Activated CD4-positive, alpha-beta T cell treated with anti-CD3 and anti-CD28 coated beads, Interleukin-2, amount 50 U/mL, for 48 hours (primary cell): ENCODE data around the gene CDC25B.
A peak's percentile ranks its signal among the peaks of the same experiment; 100 is the strongest.

ENCODE experiments used
- DNase-seq, 2 experiments: peaks; one replicate each; pipeline ENCODE4 v3.0.0-alpha.2; 2020

CDC25B gene

DNA sequence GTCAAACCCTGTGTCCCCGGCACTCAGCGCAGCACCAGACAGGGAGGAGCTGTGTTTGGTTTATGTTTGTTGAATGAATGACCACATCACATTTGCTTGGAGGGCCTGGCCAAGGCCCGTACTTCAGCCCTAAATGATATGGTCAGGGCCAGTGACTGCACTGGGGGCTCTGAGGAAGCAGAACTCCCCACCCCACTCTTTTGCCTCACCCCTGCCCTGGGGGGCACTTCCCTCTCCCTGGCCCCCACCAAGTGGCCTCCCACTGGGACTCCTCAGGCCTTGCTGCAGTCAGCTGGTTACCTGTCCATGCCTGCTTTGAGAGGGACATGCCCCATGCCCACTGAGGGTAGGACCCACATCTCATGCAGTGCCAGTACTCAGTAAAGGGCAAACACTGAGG, 31.5 kb upstream of the CDC25B start:
- DNase-seq, result no peak

DNA sequence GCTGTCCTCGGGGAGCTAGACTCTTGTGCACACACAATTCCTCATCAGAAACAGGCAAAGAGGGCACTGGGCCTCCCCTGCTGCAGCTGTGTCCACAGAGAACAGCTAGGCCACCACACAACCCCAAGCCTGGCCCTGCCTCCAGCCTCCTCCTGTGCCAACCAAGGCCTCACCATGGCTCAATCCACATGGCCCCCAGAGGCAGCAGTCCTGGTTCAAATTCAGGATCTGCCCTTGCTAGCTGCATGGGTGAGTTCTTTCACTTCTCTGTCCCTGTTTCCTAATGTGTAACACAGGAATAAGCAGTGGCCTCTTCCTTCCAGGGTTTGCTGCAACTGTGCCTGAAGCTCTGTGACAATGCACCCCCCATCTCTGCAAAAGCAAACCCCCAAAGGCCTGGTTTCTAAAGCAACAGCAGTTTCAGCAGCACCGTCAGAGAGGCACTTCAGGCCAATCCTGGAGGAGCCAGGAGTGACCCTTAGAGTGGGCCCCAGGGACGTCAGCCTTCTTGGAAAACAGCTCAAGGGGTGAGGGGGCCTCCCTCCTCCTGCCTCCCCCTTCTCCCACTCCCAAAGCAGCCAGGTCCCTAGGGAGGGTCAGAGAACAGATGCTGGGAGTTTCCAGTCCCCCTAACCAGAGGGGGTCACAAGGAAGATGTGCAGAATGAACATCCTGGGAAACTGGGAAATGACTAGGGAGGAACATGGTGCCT, 30.8 kb upstream of the CDC25B start:
- no peak for DNase-seq

- no peak for DNase-seq
Observed at GRCh38 chr20:3766422-3767109, 29.5 kb upstream of the CDC25B start.

GRCh38 chr20:3767110-3767426, 29.0 kb upstream of the CDC25B start:
- peak in 1 of 2 experiments; percentile 35 for DNase-seq

- peak; percentile 98 for DNase-seq
Observed at GRCh38 chr20:3767427-3768341, 28.4 kb upstream of the CDC25B start, which contains the start of gene ADISSP. Gene ADISSP, minus strand, starts transcription at chr20:3767753. Its CDS starts 7,653 bp downstream, at chr20:3760100.

- peak; percentile 78 to 82 for DNase-seq
Observed at GRCh38 chr20:3768342-3769130, 27.6 kb upstream of the CDC25B start.

- no peak for DNase-seq
Observed at GRCh38 chr20:3771552-3772058, 24.5 kb upstream of the CDC25B start.

GRCh38 chr20:3775457-3776108, 20.5 kb upstream of the CDC25B start:
- no peak for DNase-seq

DNA sequence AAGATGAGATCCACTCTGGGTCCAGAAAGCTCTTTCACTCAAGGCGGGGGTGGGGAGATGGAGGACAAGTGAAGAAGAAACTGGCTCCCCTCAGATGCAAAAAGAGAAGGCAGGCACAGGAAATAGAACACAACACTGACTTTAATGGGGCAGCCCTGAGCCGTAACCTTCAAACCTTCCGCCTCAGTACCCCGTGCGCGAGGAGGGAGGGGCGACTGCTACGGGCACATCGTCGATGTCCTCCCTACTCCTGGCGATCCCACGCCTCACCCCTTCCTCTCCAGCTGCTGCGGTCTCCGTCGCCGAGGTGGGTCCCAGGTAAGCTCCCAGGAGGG, 18.8 kb upstream of the CDC25B start:
- DNase-seq, result no peak

DNA sequence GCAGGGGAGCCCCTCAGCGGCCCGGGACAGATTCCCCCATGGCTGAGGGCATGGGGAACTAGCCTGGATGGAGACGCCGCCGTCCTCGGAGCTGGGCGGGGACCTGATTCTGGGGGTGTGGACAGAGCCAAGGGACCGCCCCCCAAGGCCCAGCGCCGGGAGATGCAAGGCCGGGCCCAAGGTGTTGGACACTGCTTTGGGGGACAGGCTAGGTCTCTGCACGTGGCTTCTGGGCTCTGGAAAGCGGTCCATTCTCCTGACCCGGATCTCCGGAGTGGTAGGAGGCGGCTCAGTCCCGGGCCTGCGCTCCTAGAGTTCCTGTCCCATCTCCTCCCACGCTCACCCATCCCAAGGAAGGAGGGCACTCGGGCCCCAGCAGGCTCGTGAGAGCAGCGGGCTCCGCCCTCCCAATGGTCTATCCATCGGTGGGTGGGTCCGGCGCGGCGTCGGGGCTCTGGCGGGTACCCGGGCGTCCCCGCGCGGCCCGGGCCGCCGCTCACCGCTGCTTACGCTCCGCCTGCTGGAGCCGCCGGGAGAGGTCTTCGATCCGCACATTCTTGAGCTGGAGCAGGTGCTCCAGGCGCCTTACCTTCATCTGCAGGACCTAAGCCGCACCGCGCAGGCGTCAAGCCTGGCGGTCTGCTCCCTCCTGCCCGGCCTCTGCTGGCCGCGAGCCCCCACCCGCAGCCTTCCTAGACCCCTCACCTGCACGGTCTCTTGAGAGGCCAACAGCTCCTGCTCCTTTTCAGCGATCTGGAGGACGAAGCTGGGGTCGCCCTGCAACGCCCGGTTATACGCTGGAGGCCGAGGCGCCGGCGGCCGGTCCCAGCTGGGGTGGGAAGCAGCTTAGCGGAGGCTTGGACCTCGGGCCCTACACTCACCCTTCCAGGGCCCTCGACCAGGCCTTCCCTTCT, 18.1 kb upstream of the CDC25B start:
- DNase-seq, result peak; percentile 64 to 71

GRCh38 chr20:3778976-3779375, 17.1 kb upstream of the CDC25B start:
- no peak for DNase-seq

DNA sequence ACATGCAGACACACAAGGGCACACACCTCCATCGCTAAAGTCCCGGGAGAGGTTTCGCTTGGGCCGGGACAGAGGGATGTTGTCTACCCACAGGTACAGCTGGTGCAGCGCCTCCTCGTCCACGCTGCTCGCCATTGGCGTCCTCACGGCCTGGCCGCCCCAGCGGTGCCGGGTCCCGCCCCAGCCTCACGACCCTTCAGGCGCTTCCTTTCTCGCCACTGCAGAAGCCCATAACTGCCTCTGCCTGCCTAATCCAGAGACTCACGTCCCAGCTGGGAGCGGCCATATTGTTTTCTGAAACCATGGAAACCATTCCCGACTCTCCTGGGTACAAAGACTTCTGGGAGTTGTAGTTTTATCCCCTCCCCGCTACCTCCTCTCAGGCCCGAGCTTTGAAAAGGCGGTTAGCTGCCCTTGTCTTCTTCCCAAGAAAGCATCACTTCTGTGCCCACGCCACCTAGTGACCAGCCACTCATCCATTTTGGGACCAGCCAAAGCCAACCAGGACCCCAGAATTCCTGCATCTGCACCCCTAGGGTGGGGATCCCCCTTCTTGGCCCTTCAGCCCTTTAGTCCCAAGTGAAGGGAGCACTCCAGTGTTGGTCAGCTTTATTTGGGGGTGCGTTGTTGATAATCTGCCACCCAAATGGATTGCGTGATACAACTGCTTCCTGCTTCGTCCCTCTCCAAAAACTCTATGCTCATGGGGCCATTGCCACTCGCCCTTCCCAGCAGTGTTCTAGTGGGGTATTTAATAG, 14.8 kb upstream of the CDC25B start, which contains the start of gene SPEF1:
TSS of gene SPEF1 (minus strand) at position 296 of the 758 bp plus-strand sequence. CDS start at position 135, 161 bp downstream.
- DNase-seq, result peak; percentile 48 to 62

DNA sequence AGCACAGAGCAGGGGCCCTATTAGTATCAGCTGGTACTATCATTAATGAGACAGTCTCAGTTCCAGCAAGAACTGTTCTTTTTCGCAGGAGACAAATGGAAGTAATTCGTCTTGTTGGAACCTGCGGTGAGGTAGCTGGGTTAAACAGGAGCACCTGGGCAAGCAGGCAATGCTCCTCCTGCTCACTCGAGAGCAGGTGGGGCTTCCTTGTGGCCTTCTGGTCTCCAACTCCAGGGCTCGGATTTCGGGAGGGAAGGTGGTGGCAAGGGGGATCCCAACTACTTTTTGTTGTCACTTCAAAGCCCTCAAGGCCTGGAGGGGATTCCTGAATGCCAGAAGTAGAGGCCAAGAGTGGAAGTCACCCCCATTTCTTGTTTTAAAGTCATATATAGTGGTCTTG, 13.5 kb upstream of the CDC25B start:
- DNase-seq, result peak in 1 of 2 experiments; percentile 3

DNA sequence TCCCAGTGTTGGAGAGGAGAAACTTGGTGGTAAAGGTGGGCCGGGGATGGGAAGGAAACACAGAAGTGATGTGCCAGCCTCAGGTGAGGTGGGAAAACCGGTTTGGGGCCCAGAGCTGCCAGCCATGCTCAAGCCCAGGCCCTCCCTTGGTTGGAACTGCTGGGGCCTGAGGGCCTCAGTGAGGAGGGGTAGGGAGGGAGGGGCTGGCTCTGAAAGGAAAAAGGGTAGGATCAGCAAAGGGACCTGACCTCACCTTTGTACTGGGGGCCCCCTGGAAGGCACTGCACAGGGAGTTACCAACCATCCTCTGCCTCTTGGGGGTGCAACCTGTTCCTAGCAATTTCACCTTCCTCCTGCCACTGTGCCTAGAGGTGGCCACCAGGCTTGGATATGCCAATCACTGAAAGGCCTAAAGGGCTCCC, 13.0 kb upstream of the CDC25B start:
- peak in 1 of 2 experiments; percentile 5 for DNase-seq

- no peak for DNase-seq
Observed at GRCh38 chr20:3783511-3784195, 12.5 kb upstream of the CDC25B start.

GRCh38 chr20:3784216-3784853, 11.8 kb upstream of the CDC25B start:
- DNase-seq, result peak in 1 of 2 experiments; percentile 3

DNA sequence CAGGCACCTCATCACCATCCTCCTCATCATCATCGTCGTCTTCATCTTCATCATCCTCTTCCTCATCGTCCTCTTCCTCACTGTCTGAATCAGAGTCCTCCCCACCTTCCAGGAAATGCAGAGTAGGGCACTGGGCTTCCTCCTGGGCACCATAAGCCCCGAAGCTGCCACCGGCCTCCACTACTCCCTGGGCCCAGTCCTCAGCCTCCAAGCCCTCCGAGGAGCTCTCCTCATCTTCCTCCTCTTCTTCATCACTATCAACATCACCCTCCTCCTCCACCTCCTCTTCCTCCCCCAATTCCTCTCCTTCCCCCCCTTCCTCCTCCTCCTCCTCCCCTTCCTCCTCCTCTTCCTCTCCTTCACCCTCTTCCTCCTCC, 11.3 kb upstream of the CDC25B start:
- peak in 1 of 2 experiments; percentile 3 for DNase-seq

- DNase-seq, result peak in 1 of 2 experiments; percentile 14
Observed at GRCh38 chr20:3785240-3786125, 10.6 kb upstream of the CDC25B start.
